GM18502 (cell line): ENCODE data around the gene KBTBD7.
A peak's percentile ranks its signal among the peaks of the same experiment; 100 is the strongest.
"Not testable (repeated sequence)": the region's sequence is repeated elsewhere in the genome, so short reads cannot be mapped to it uniquely, and the experiment has no call there.

Source experiments
- ATAC-seq: cut with Tn5 transposase; IDR thresholded peaks from one replicate; pipeline ENCODE4 v1.9.1; 2021; ENCODE audit warnings: mild to moderate bottlenecking; ENCODE audit not compliant: unreplicated experiment, poor library complexity

The KBTBD7 gene

GRCh38 chr13:41199079-41199478, 4.7 kb upstream of the KBTBD7 start:
- ATAC-seq = peak; percentile 28

GRCh38 chr13:41196620-41197019, 2.3 kb upstream of the KBTBD7 start:
- no peak for ATAC-seq

- ATAC-seq = no peak
Observed at GRCh38 chr13:41196011-41196410, 1.6 kb upstream of the KBTBD7 start.

- ATAC-seq = no peak
Observed at GRCh38 chr13:41193469-41193868, 900 bp downstream of the KBTBD7 start.

- no peak for ATAC-seq
Observed at GRCh38 chr13:41188584-41188983, 5.8 kb downstream of the KBTBD7 start.

GRCh38 chr13:41186481-41186880, 7.9 kb downstream of the KBTBD7 start:
- no peak for ATAC-seq

- ATAC-seq = no peak
Observed at GRCh38 chr13:41182231-41182630, 12.1 kb downstream of the KBTBD7 start.

- no peak for ATAC-seq
Observed at GRCh38 chr13:41179593-41180250, 14.6 kb downstream of the KBTBD7 start.

GRCh38 chr13:41178040-41178439, 16.3 kb downstream of the KBTBD7 start:
- no peak for ATAC-seq

GRCh38 chr13:41177616-41178015, 16.8 kb downstream of the KBTBD7 start:
- ATAC-seq = no peak

GRCh38 chr13:41175576-41175975, 18.8 kb downstream of the KBTBD7 start:
- ATAC-seq = not testable (repeated sequence)

- no peak for ATAC-seq
Observed at GRCh38 chr13:41162151-41162550, 32.2 kb downstream of the KBTBD7 start.

- no peak for ATAC-seq
Observed at GRCh38 chr13:41159174-41159573, 35.2 kb downstream of the KBTBD7 start.

GRCh38 chr13:41157048-41157717, 37.2 kb downstream of the KBTBD7 start:
- no peak for ATAC-seq

GRCh38 chr13:41156620-41157019, 37.7 kb downstream of the KBTBD7 start:
- ATAC-seq = no peak

GRCh38 chr13:41154042-41154441, 40.3 kb downstream of the KBTBD7 start:
- ATAC-seq = no peak

- ATAC-seq = no peak
Observed at GRCh38 chr13:41152005-41152404, 42.4 kb downstream of the KBTBD7 start.

GRCh38 chr13:41150058-41150457, 44.3 kb downstream of the KBTBD7 start:
- ATAC-seq = no peak

- no peak for ATAC-seq
Observed at GRCh38 chr13:41148419-41149283, 45.7 kb downstream of the KBTBD7 start.

- ATAC-seq = no peak
Observed at GRCh38 chr13:41145136-41145908, 49.0 kb downstream of the KBTBD7 start.
